Astrocyte of the cerebellum (primary cell): ENCODE measurements around the gene DCLK3.

Experiments used
- DNase-seq: peaks from one replicate; pipeline ENCODE4 v3.0.0-alpha.2; 2011; ENCODE audit warnings: low read depth
- H3K4me3 ChIP-seq: 2 replicates; pipeline ENCODE4 v1.5.1; 2011; ENCODE audit warnings: mild to moderate bottlenecking, low read depth, low read length, moderate library complexity
- CTCF ChIP-seq: IDR thresholded peaks from 2 replicates; pipeline ENCODE4 v1.5.1; 2012; ENCODE audit warnings: low read length, low read depth, moderate library complexity, mild to moderate bottlenecking; ENCODE audit errors: missing control alignments
- in situ Hi-C: cut with HindIII; loops from 2 replicates; pipeline ENCODE4 v1.10.0; 2017; ENCODE audit warnings: low sequenced_read_pairs

Gene DCLK3

GRCh38 chr3:36740787-36741186, 23.6 kb downstream of the DCLK3 start:
- TF ChIP-seq CTCF: no peak
- in situ Hi-C loops: no loop called here
- H3K4me3 ChIP-seq: no peak overlapping the region
- DNase-seq: no peak

GRCh38 chr3:36738702-36739101, 25.7 kb downstream of the DCLK3 start:
- TF ChIP-seq CTCF: no peak
- no peak overlapping the region for H3K4me3 ChIP-seq
- DNase-seq: no peak
- in situ Hi-C loops: no loop called here

- no peak for DNase-seq
- in situ Hi-C loops: no loop called here
- H3K4me3 ChIP-seq: no peak overlapping the region
- TF ChIP-seq CTCF: no peak
Measured at GRCh38 chr3:36736301-36736700, 28.1 kb downstream of the DCLK3 start.

GRCh38 chr3:36734742-36735141, 29.6 kb downstream of the DCLK3 start:
- H3K4me3 ChIP-seq: no peak overlapping the region
- in situ Hi-C loops: no loop called here
- DNase-seq: no peak
- TF ChIP-seq CTCF: no peak

GRCh38 chr3:36733723-36734122, 30.6 kb downstream of the DCLK3 start:
- in situ Hi-C loops: no loop called here
- no peak overlapping the region for H3K4me3 ChIP-seq
- no peak for TF ChIP-seq CTCF
- DNase-seq: no peak

GRCh38 chr3:36733162-36733696, 31.1 kb downstream of the DCLK3 start:
- no peak for DNase-seq
- in situ Hi-C loops: no loop called here
- H3K4me3 ChIP-seq: no peak overlapping the region
- no peak for TF ChIP-seq CTCF

- TF ChIP-seq CTCF: no peak
- no peak overlapping the region for H3K4me3 ChIP-seq
- in situ Hi-C loops: no loop called here
- DNase-seq: no peak
Measured at GRCh38 chr3:36730966-36731365, 33.4 kb downstream of the DCLK3 start.
